Measurements from ENCODE around the gene TMEM131L.
"Not testable (repeated sequence)": the region's sequence is repeated elsewhere in the genome, so short reads cannot be mapped to it uniquely, and the experiment has no call there.

Gene TMEM131L

GRCh38 chr4:153481478-153481877, 15.3 kb downstream of the TMEM131L start:
- no peak for DNase-seq

DNA sequence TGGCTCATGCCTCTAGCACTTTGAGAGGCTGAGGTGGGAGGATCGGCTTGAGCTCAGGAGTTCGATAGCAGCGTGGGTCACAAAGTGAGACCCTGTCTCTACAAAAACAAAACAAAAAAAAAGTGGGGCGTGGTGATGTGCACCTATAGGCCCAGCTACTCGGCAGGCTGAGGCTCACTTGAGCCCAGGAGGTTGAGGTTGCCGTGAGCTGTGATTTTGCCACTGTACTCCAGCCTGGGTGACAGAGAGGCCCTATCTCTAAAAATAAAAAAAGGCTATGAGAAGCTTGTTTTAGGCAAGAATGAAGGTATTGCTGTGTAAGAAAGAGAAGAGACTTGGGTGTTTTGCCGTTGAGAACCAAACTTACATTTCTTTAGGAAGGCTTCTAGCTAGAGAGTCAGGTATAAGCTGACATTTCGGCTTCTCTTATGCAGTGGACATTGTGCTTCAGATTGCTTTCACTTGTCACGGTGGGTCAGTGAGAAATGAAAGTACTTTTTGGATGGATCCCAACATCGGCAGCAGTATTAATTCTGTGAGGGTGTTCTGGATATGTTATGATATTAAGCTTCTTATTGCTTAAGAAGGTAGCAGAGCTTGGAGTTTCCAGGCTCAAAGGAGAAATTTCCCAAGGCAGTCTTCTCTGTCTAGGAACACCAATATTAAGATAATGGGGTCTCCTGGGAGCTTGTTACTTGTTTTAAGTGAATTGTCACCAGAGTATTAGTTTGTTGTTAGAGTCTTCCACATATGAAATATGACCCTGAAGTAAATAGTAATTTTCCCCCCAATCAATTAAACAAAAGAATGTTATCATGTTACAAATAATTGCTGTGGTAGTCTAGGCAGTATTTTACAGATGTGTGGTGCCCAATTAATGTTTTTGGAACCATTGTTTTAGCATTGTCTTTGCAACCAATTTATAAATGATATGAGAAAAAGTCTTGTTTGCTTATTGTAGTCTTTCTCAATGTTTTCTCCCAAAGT, 17.6 kb downstream of the TMEM131L start:
- no peak for DNase-seq

DNA sequence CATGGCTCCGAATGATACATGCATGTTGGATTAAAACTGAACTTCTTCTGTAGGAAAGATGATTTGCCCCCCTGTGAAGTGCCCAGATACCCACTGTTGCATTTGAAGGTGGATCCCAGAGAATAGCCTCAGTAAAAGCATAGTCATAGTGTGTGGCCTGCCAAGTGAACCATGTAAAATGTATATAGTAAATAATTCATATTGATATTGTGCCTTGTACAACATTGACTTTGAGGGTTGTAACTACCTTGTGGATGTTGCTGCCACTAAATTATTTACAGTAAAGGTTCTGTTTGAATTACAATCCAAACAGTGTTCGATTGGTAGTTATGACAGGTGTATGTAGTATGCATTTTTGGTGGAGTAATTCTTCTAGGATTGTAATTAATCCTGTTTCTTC, 19.2 kb downstream of the TMEM131L start:
- no peak for DNase-seq

- DNase-seq, result no peak
Observed at GRCh38 chr4:153485860-153486259, 19.7 kb downstream of the TMEM131L start.

GRCh38 chr4:153486281-153487151, 20.4 kb downstream of the TMEM131L start:
- peak; percentile 50 for DNase-seq

DNA sequence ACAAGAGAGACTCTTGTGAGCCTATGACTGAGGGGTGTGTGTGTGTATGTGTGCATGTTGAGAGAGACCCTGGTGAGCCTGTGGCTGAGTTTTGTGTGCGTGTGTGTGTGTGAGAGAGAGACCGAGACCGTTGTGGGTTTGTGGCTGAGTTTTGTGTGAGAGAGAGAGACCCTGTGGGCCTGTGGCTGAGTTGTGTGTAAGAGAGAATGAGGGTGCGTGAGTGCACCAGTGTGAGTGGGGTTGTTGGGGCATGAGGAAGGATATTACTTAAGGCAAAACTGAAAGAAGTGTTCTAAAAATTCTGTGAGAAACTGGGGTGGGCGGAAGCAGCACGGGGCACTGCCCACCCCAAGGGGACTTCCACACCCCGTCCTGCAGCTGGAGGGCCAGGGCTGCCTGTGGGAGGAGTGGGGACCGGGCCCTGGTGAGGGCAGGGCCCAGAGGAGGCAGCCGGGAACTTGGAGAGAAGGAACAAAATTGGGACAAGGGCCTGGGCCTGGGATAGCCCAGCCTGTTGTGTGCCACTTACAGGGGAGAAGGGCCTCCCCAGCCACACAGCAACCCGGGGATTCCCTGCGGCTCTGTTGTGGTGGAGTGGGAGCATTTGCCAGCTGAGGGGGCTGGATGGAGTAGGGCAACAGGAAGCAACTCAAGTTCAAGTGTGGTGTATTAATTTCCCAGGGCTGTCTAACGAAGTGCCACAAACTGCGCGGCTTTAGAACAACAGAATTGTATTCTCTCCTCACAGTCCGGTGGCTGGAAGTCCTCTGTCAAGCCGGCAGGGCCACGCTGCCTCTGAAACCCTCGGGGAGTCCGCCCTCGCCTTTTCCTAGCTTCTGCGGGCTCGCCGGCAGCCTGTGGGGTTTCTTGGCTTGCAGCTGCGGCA, 22.1 kb downstream of the TMEM131L start:
- DNase-seq, result peak; percentile 77

GRCh38 chr4:153489856-153490558, 23.8 kb downstream of the TMEM131L start:
- no peak for DNase-seq

DNA sequence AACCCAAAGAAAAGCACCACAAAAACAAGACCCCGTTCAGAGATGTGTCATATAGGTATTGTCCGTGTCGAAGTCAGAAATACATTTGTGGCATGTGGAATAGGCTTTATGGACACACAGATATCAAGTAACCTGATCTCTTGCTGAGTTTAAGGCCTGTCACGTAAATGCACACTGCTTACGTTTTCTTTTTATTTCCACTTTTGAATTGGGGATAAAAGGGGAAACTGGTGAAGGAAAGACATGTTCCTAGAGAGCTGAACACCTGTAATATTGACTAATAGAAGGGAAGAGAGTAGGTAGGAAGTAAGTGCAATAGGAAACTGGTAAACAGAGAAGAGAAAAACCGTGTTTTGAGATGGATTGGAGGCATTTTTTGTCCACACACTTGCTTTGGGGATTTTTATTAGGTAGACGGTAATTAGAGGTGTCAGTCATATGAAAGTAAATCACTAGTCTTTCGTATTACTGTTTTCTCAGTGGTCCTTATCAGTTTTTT, 24.9 kb downstream of the TMEM131L start:
- no peak for DNase-seq

GRCh38 chr4:153494562-153494961, 28.4 kb downstream of the TMEM131L start:
- DNase-seq, result no peak

- no peak for DNase-seq
Observed at GRCh38 chr4:153495480-153496193, 29.5 kb downstream of the TMEM131L start.

GRCh38 chr4:153497091-153497531, 31.0 kb downstream of the TMEM131L start:
- DNase-seq, result peak; percentile 61

- DNase-seq, result no peak
Observed at GRCh38 chr4:153497988-153498967, 32.1 kb downstream of the TMEM131L start.

DNA sequence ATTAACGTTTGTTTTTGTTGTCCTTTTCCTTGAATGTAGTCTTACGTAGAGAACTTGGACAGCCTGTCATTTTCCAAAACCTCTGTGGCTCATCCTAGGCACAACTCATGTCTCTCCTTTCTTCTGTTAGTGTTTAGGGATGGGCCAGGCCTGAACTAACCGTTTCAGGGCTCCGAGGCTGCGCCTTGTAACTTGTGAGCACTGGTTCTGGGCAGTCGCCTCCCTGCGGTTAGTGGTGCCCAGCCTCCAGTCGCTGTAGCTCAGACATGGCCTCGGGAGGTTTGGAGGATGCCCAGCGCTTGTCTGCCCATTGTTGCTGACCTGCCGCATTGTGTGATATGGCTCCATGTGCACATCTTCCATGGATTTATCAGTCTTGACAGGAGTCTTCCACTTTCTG, 32.8 kb downstream of the TMEM131L start:
- no peak for DNase-seq

- DNase-seq, result no peak
Observed at GRCh38 chr4:153501578-153501977, 35.4 kb downstream of the TMEM131L start.

DNA sequence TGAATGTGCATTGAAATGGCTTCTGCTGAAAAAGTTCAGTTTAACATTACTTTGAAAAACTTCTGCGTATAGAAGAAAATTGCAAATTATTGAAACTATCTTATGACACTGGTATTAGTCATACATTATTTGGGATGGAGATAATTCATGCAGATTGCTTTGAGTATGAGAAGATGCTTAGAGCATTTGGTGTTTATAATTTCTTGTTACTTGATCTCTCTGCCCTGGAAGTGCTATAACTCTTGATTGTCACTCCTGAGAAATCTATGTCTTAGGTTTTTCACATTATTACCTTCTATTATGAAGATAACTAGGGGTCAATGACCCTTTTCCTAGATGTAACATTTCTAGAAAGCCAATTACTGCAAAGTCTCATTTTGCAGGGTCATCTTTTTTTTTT, 36.4 kb downstream of the TMEM131L start:
- DNase-seq, result no peak

DNA sequence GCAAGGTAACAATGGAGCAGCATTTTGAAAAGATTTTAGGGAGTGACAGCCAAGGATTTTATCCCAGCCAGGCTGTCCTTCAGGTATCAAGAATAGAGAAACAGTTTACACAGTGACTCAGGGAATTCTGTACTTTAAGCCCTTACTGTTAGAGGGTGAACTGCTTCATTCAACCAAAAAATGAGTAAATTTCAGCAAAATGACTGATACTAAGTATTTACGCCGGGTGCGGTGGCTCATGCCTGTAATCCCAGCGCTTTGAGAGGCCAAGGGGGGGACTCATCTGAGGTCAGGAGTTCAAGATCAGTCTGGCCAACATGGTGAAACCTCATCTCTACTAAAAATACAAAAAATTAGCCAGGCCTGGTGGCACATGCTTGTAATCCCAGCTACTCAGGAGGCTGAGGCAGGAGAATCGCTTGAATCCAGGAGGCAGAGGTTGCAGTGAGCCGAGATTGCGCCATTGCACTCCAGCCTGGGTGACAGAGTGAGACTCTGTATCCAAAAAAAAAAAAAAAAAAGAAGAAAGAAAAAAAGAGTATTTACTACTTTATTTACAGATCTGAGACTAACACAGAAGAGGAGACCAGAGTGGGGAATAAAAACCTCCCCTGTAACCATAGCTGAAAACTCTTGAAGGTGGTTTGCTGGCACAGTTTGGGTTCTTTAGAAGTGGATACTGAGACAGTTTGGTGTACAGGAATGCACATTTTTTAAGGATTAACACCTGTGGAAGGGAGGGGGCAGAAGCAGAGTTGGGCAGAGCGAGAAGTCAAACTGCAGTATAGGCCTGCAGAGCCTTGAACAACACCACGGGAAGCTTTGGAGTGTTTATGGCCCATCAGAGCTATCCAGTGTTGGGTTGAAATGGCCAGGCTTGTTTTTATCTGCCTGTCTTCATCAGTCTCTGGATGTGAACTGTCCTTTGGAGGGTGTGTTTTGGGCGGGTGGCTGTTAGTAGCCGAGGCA, 40.5 kb downstream of the TMEM131L start:
- DNase-seq, result no peak

GRCh38 chr4:153507310-153508073, 41.3 kb downstream of the TMEM131L start:
- DNase-seq, result no peak

GRCh38 chr4:153509212-153509611, 43.1 kb downstream of the TMEM131L start:
- DNase-seq, result not testable (repeated sequence)

Data from activated T-cell treated with anti-CD3 and anti-CD28 coated beads, Interleukin-2, amount 50 U/mL, for 1 hour (primary cell).